Fibroblast of lung (primary cell): ENCODE results near the gene CABLES1. TPM values are rescaled to one million over a fixed set of nuclear protein-coding genes. Genes with fewer than 3 reads are reported as not detected.
A peak's percentile ranks its signal among the peaks of the same experiment; 100 is the strongest.
"Not testable (repeated sequence)": the region's sequence is repeated elsewhere in the genome, so short reads cannot be mapped to it uniquely, and the experiment has no call there.

Source experiments
- DNase-seq, 2 donors: peaks; one replicate each; pipeline versions ENCODE4 v3.0.0 to v3.0.0-alpha.2; 2010; ENCODE audit warnings: low read depth in 2 of 2
- H2AFZ ChIP-seq: 2 replicates; pipeline ENCODE4 v1.5.1; 2012; ENCODE audit warnings: low read length, control low read depth, inconsistent platforms
- H3K27ac ChIP-seq: 2 replicates; pipeline ENCODE4 v1.5.1; 2011; ENCODE audit warnings: low read length, control low read depth; ENCODE audit not compliant: insufficient read depth
- H3K27me3 ChIP-seq: 2 replicates; pipeline ENCODE4 v1.5.1; 2011; ENCODE audit warnings: mild to moderate bottlenecking, low read length; ENCODE audit not compliant: control insufficient read depth, insufficient read depth
- H3K36me3 ChIP-seq: 2 replicates; pipeline ENCODE4 v1.5.1; 2011; ENCODE audit warnings: low read length; ENCODE audit not compliant: control insufficient read depth, insufficient read depth
- H3K4me1 ChIP-seq: 2 replicates; pipeline ENCODE4 v1.5.1; 2011; ENCODE audit warnings: low read length; ENCODE audit not compliant: control insufficient read depth, insufficient read depth; ENCODE audit errors: extremely low read depth
- H3K4me2 ChIP-seq: 2 replicates; pipeline ENCODE4 v1.5.1; 2011; ENCODE audit warnings: low read length, control low read depth; ENCODE audit not compliant: insufficient read depth; ENCODE audit errors: extremely low read depth
- H3K4me3 ChIP-seq, 4 experiments: fragments of 200-600 bp in 1 of 4; sonication (generic) in 1 of 4; replicated peaks in 1 of 4; 2 replicates each; pipeline ENCODE4 v1.5.1; 2011 to 2016; ENCODE audit warnings: low read length in 4 of 4, low read depth in 3 of 4, mild to moderate bottlenecking in 3 of 4, control low read depth in 2 of 4, inconsistent platforms in 1 of 4, mixed read lengths in 1 of 4; ENCODE audit not compliant: insufficient read depth in 1 of 4; ENCODE audit errors: control extremely low read depth in 1 of 4
- H3K79me2 ChIP-seq: 2 replicates; pipeline ENCODE4 v1.5.1; 2012; ENCODE audit warnings: mild to moderate bottlenecking, low read length, inconsistent platforms; ENCODE audit not compliant: control insufficient read depth, insufficient read depth
- H3K9ac ChIP-seq: 2 replicates; pipeline ENCODE4 v1.5.1; 2011; ENCODE audit warnings: mild to moderate bottlenecking, low read length, control low read depth; ENCODE audit not compliant: insufficient read depth
- H3K9me3 ChIP-seq: 2 replicates; pipeline ENCODE4 v1.5.1; 2012; ENCODE audit warnings: low read depth, low read length; ENCODE audit not compliant: control insufficient read depth, insufficient read depth
- H4K20me1 ChIP-seq: 2 replicates; pipeline ENCODE4 v1.5.1; 2011; ENCODE audit warnings: low read length; ENCODE audit not compliant: control insufficient read depth, insufficient read depth; ENCODE audit errors: extremely low read depth
- EZH2 ChIP-seq: IDR thresholded peaks from 2 replicates; pipeline ENCODE4 v1.5.1; 2012; ENCODE audit warnings: low read length, control low read depth, mild to moderate bottlenecking; ENCODE audit errors: missing control alignments
- polyA plus RNA-seq, 2 donors: library from polyadenylated mRNA; depleted of rRNA in 1 of 2; stranded (reverse) in 1 of 2; unstranded in 1 of 2; fragments of >200 nt; gene quantifications; 2 replicates each; pipeline ENCODE4 v1.2.1, GENCODE V29; 2011 to 2012; ENCODE audit warnings: missing spikeins in 1 of 2
- total RNA-seq: library from RNA; depleted of rRNA; stranded (reverse); fragments of >200 nt; gene quantifications from 2 replicates; pipeline ENCODE4 v1.2.1, GENCODE V29; 2014
- TF ChIP-seq, protein P1 (sequence below), 2 donors: IDR thresholded peaks in 1 of 2; conservative IDR thresholded peaks in 1 of 2; 1 replicate in 1 of 2; 2 replicates in 1 of 2; pipeline ENCODE4 v1.5.1; 2011 to 2012; ENCODE audit warnings: low read length in 2 of 2, control low read depth in 1 of 2, inconsistent platforms in 1 of 2, low read depth in 1 of 2, mild to moderate bottlenecking in 1 of 2

Gene CABLES1
- total and polyA plus RNA-seq, 2 donors (not counting 1 experiment from before 2014, with no cell fraction given): 5.1 to 11.4 TPM

DNA sequence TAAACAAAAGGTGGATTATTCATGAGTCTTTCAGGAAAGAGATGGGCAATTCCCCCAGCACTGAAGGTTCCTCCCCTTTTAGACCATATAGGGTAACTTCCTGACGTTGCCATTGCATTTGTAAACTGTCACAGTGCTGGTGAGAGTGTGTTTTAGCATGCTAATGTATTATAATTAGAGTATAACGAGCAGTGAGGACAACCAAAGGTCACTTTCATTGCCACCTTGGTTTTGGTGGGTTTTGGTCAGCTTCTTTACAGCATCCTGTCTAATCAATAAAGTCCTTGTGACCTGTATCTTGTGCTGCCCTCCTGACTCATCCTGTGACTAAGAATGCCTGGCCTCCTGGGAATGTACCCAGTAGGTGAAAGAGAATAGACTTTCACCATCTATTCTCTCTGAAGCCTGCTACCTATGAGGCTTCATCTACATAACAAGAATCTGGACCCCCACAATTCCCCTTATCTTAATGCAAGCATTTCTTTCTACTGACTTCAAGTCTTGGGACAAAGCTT is 148.7 kb downstream of the CABLES1 start:
- no peak overlapping the region for H3K4me3 ChIP-seq
- no peak overlapping the region for H2AFZ ChIP-seq
- no peak overlapping the region for H3K4me2 ChIP-seq
- H3K27me3 ChIP-seq: no peaks in the 10 kb centered on the region
- DNase-seq: peak; percentile 46 to 79
- no peaks in the 10 kb centered on the region for H3K36me3 ChIP-seq
- no peak for TF ChIP-seq EZH2
- TF ChIP-seq, protein P1, sequence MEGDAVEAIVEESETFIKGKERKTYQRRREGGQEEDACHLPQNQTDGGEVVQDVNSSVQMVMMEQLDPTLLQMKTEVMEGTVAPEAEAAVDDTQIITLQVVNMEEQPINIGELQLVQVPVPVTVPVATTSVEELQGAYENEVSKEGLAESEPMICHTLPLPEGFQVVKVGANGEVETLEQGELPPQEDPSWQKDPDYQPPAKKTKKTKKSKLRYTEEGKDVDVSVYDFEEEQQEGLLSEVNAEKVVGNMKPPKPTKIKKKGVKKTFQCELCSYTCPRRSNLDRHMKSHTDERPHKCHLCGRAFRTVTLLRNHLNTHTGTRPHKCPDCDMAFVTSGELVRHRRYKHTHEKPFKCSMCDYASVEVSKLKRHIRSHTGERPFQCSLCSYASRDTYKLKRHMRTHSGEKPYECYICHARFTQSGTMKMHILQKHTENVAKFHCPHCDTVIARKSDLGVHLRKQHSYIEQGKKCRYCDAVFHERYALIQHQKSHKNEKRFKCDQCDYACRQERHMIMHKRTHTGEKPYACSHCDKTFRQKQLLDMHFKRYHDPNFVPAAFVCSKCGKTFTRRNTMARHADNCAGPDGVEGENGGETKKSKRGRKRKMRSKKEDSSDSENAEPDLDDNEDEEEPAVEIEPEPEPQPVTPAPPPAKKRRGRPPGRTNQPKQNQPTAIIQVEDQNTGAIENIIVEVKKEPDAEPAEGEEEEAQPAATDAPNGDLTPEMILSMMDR (conservative IDR thresholded peaks at IDR 0.05 in 1 of 2, IDR thresholded peaks at IDR 0.05 in 1 of 2; ENCODE audit: low read depth in 1 of 2, low read length in 2 of 2): no peak
- no peaks in the 10 kb centered on the region for H3K9me3 ChIP-seq
- peaks cover 3% of the 10 kb centered on the region for H3K4me1 ChIP-seq
- no peak overlapping the region for H3K9ac ChIP-seq
- no peak overlapping the region for H3K27ac ChIP-seq
- no peaks in the 10 kb centered on the region for H4K20me1 ChIP-seq
- no peaks in the 10 kb centered on the region for H3K79me2 ChIP-seq

GRCh38 chr18:23284629-23285028 is 149.3 kb downstream of the CABLES1 start:
- Histone ChIP-seq H3K27me3 (no peaks in the 10 kb centered on the region), H3K27ac (no peak overlapping the region), H3K9ac (no peak overlapping the region), H4K20me1 (no peaks in the 10 kb centered on the region), H2AFZ (no peak overlapping the region), H3K9me3 (no peaks in the 10 kb centered on the region), H3K4me3 (no peak overlapping the region), H3K79me2 (no peaks in the 10 kb centered on the region), H3K4me2 (no peak overlapping the region), H3K4me1 (peaks cover 3% of the 10 kb centered on the region), H3K36me3 (no peaks in the 10 kb centered on the region)
- no peak for DNase-seq
- TF ChIP-seq EZH2: no peak
- TF ChIP-seq, protein P1 (conservative IDR thresholded peaks at IDR 0.05 in 1 of 2, IDR thresholded peaks at IDR 0.05 in 1 of 2; ENCODE audit: low read depth in 1 of 2, low read length in 2 of 2): no peak

DNA sequence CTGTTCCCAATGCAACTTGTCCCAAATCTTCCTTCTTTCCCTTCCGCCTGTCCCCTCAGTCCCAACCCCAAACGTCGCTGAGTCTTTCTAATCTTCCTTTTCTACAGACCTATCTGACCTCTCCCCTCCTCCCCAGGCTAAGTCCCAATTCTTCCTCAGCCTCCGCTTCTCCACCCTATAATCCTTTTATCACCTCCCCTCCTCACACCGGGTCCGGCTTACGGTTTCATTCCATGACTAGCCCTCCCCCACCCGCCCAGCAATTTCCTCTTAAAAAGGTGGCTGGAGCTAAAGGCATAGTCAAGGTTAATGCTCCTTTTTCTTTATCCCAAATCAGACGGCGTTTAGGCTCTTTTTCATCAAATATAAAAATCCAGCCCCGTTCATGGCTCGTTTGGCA is 150.3 kb downstream of the CABLES1 start:
- not testable (repeated sequence) for H3K4me2 ChIP-seq, H3K4me3 ChIP-seq, H3K9me3 ChIP-seq, H3K79me2 ChIP-seq, DNase-seq, H3K27ac ChIP-seq, H3K27me3 ChIP-seq, H4K20me1 ChIP-seq, H3K36me3 ChIP-seq, H3K4me1 ChIP-seq, H3K9ac ChIP-seq, H2AFZ ChIP-seq
